ENCODE measurements around the gene CDK5.

GRCh38 chr7:151013733-151014497, 43.8 kb downstream of the CDK5 start:
- TF ChIP-seq CTCF (IDR thresholded peaks at IDR 0.05) (no peak), POLR2A (IDR thresholded peaks at IDR 0.05) (no peak), POLR2AphosphoS5 (IDR thresholded peaks at IDR 0.05) (no peak)

Data from prostate gland (tissue), 2 donors.